GM23338 (cell line): ENCODE data around the gene CMSS1. TPM values are rescaled to one million over a fixed set of nuclear protein-coding genes. Genes with fewer than 3 reads are reported as not detected.

ENCODE experiments used
- ATAC-seq: fragments of 200-7000 bp; cut with Tn5 transposase; 3 replicates; pipeline ENCODE4 v1.9.1; 2020
- DNase-seq: peaks from one replicate; pipeline ENCODE4 v3.0.0-alpha.2; 2015; ENCODE audit warnings: low spot score
- H2AFZ ChIP-seq: fragments of 200-600 bp; sonication (generic); 2 replicates; pipeline ENCODE4 v1.8.0; 2016; ENCODE audit warnings: antibody characterized with exemption, mild to moderate bottlenecking, moderate library complexity
- H3F3A ChIP-seq: fragments of 200-600 bp; sonication (generic); replicated peaks from 2 replicates; pipeline ENCODE4 v1.8.0; 2017; ENCODE audit warnings: antibody characterized with exemption, mixed run types, low read depth
- H3K27ac ChIP-seq: fragments of 200-600 bp; sonication (generic); 2 replicates; pipeline ENCODE4 v1.6.1; 2016; ENCODE audit warnings: low read depth
- H3K27me3 ChIP-seq: fragments of 200-600 bp; sonication (generic); 2 replicates; pipeline ENCODE4 v1.8.0; 2016; ENCODE audit warnings: mild to moderate bottlenecking, mixed run types, moderate library complexity; ENCODE audit not compliant: insufficient read depth
- H3K36me3 ChIP-seq: fragments of 200-600 bp; sonication (generic); 2 replicates; pipeline ENCODE4 v1.8.0; 2016; ENCODE audit warnings: mild to moderate bottlenecking; ENCODE audit not compliant: insufficient read depth
- H3K4me1 ChIP-seq: fragments of 200-600 bp; sonication (generic); 2 replicates; pipeline ENCODE4 v1.8.0; 2016; ENCODE audit warnings: mild to moderate bottlenecking, moderate library complexity; ENCODE audit not compliant: insufficient read depth
- H3K4me2 ChIP-seq: fragments of 200-600 bp; sonication (generic); 2 replicates; pipeline ENCODE4 v1.7.1; 2017; ENCODE audit warnings: mixed run types
- H3K4me3 ChIP-seq: fragments of 200-600 bp; sonication (generic); 2 replicates; pipeline ENCODE4 v1.6.1; 2016; ENCODE audit warnings: mixed run types
- H3K79me2 ChIP-seq: fragments of 200-600 bp; sonication (generic); replicated peaks from 2 replicates; pipeline ENCODE4 v1.8.0; 2017; ENCODE audit warnings: mild to moderate bottlenecking; ENCODE audit not compliant: insufficient read depth
- H3K9me2 ChIP-seq: fragments of 200-600 bp; sonication (generic); 2 replicates; pipeline ENCODE4 v1.8.0; 2017; ENCODE audit not compliant: insufficient read depth
- H4K20me1 ChIP-seq: fragments of 200-600 bp; sonication (generic); replicated peaks from 2 replicates; pipeline ENCODE4 v1.8.0; 2017; ENCODE audit warnings: mild to moderate bottlenecking; ENCODE audit not compliant: insufficient read depth
- H3K27ac Mint-ChIP-seq: 2 replicates; pipeline ENCODE4 v1.8.0; 2020; ENCODE audit warnings: inconsistent platforms, mild to moderate bottlenecking, moderate library complexity, mixed read lengths
- H3K27me3 Mint-ChIP-seq: 3 replicates; pipeline ENCODE4 v1.8.0; 2022; ENCODE audit warnings: low read depth, mild to moderate bottlenecking, moderate library complexity, mixed read lengths, inconsistent platforms; ENCODE audit not compliant: insufficient read depth, poor library complexity
- H3K36me3 Mint-ChIP-seq: 3 replicates; pipeline ENCODE4 v1.8.0; 2021; ENCODE audit warnings: low read depth, mild to moderate bottlenecking, inconsistent platforms, moderate library complexity, mixed read lengths
- H3K4me1 Mint-ChIP-seq: 3 replicates; pipeline ENCODE4 v1.8.0; 2020; ENCODE audit warnings: mild to moderate bottlenecking, inconsistent platforms, mixed read lengths
- H3K4me3 Mint-ChIP-seq: 3 replicates; pipeline ENCODE4 v1.8.0; 2021; ENCODE audit warnings: moderate library complexity, mild to moderate bottlenecking, inconsistent platforms, mixed read lengths
- H3K9me3 Mint-ChIP-seq: 3 replicates; pipeline ENCODE4 v1.8.0; 2020; ENCODE audit warnings: moderate library complexity, mild to moderate bottlenecking, inconsistent platforms, mixed read lengths
- JUNB ChIP-seq: IDR thresholded peaks from one replicate; pipeline ENCODE4 v1.6.1; 2016; ENCODE audit warnings: antibody characterized with exemption; ENCODE audit not compliant: unreplicated experiment
- NANOG ChIP-seq: IDR thresholded peaks from 2 replicates; pipeline ENCODE4 v1.6.1; 2016; ENCODE audit warnings: antibody characterized with exemption, borderline replicate concordance
- POLR2AphosphoS5 ChIP-seq: IDR thresholded peaks from 2 replicates; pipeline ENCODE4 v1.6.1; 2016; ENCODE audit warnings: antibody characterized with exemption, low read depth
- REST ChIP-seq: IDR thresholded peaks from one replicate; pipeline ENCODE4 v1.6.1; 2018; ENCODE audit warnings: antibody characterized with exemption; ENCODE audit not compliant: unreplicated experiment
- STAT1 ChIP-seq: IDR thresholded peaks from one replicate; pipeline ENCODE4 v1.6.1; 2016; ENCODE audit warnings: antibody characterized with exemption; ENCODE audit not compliant: unreplicated experiment
- ZNF114 ChIP-seq: fragments of 250-450 bp; sonication (Bioruptor Pico); IDR thresholded peaks from 2 replicates; pipeline ENCODE4 v1.5.0; 2020; ENCODE audit warnings: mild to moderate bottlenecking, moderate library complexity
- ZNF331 ChIP-seq: fragments of 250-450 bp; sonication (Bioruptor Pico); IDR thresholded peaks from 2 replicates; pipeline ENCODE4 v1.5.0; 2020; ENCODE audit warnings: low read depth, mild to moderate bottlenecking, moderate library complexity
- ZNF462 ChIP-seq: fragments of 250-450 bp; sonication (Bioruptor Pico); IDR thresholded peaks from 2 replicates; pipeline ENCODE4 v1.5.0; 2020; ENCODE audit warnings: mild to moderate bottlenecking, moderate library complexity
- polyA plus RNA-seq: library from polyadenylated mRNA; unstranded; fragments of >200 nt; fragmentation: Nextera tagmentation; extraction: Ambion mirVana; gene quantifications from 2 replicates; pipeline ENCODE4 v1.2.1, GENCODE V29; 2016
- total RNA-seq: library from RNA; depleted of rRNA; stranded (reverse); fragments of >200 nt; shearing (Covaris generic); gene quantifications from 2 replicates; pipeline ENCODE4 v1.2.3, GENCODE V29; 2014
- TF ChIP-seq, protein P1 (sequence below): IDR thresholded peaks from 2 replicates; pipeline ENCODE4 v1.6.1; 2016; ENCODE audit warnings: antibody characterized with exemption

The CMSS1 gene
- total and polyA plus RNA-seq, 2 experiments from 2014 or later = 39.4 to 187 TPM

GRCh38 chr3:99945328-99945995 is 127.8 kb downstream of the CMSS1 start:
- no peak overlapping the region; the same call in 1 of the 2 replicates for H3K27ac ChIP-seq
- H3K4me1 ChIP-seq = peaks cover 32% of the 10 kb centered on the region
- no peak overlapping the region for H3K4me2 ChIP-seq
- Mint-ChIP-seq H3K36me3 (no peaks in the 10 kb centered on the region), H3K4me1 (peaks cover 31% of the 10 kb centered on the region), H3K9me3 (no peaks in the 10 kb centered on the region), H3K27ac (peak overlapping the region; percentile 67), H3K4me3 (no peak overlapping the region), H3K27me3 (peaks cover 2% of the 10 kb centered on the region)
- no peak overlapping the region for H2AFZ ChIP-seq
- no peaks in the 10 kb centered on the region for H3F3A ChIP-seq
- DNase-seq = no peak
- H3K27me3 ChIP-seq = no peaks in the 10 kb centered on the region
- no peaks in the 10 kb centered on the region for H3K9me2 ChIP-seq
- no peak overlapping the region for H3K4me3 ChIP-seq
- H3K79me2 ChIP-seq = no peaks in the 10 kb centered on the region; the same call in 1 of the 2 replicates
- peak; percentile 71 for ATAC-seq
- no peaks in the 10 kb centered on the region for H4K20me1 ChIP-seq
- H3K36me3 ChIP-seq = no peaks in the 10 kb centered on the region
- TF ChIP-seq JUNB = no peak
- TF ChIP-seq STAT1 = no peak

DNA sequence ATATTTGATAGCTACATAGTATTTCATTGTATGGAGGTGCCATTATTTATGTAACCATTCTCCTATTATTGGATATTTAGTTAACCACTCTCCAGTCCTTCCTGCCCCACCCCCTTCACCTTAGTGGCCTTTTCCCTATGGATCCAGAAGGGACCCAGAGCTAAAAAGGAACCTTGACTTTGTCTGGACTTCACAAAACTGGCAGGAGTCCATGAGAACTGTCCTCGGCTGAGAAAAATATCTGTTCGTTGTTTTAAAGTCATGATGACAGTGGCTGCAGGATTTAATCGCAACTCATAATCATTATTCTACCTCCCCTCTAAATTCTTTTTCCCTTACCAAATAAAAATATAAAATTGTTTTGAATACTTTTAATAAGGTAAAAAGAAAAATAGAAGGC is 129.7 kb downstream of the CMSS1 start:
- no peak for ATAC-seq
- no peak for TF ChIP-seq ZNF331
- TF ChIP-seq REST = no peak
- no peak for TF ChIP-seq ZNF114
- TF ChIP-seq NANOG = no peak
- no peak for TF ChIP-seq JUNB
- TF ChIP-seq, protein P1, sequence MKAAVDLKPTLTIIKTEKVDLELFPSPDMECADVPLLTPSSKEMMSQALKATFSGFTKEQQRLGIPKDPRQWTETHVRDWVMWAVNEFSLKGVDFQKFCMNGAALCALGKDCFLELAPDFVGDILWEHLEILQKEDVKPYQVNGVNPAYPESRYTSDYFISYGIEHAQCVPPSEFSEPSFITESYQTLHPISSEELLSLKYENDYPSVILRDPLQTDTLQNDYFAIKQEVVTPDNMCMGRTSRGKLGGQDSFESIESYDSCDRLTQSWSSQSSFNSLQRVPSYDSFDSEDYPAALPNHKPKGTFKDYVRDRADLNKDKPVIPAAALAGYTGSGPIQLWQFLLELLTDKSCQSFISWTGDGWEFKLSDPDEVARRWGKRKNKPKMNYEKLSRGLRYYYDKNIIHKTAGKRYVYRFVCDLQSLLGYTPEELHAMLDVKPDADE = no peak
- TF ChIP-seq STAT1 = no peak
- TF ChIP-seq ZNF462 = no peak
- TF ChIP-seq POLR2AphosphoS5 = no peak

More for the DNA sequence above, 129.7 kb downstream of the CMSS1 start:
- no peaks in the 10 kb centered on the region for H3K9me2 ChIP-seq
- H3K4me3 ChIP-seq = no peak overlapping the region
- H3K4me2 ChIP-seq = no peak overlapping the region
- Mint-ChIP-seq H3K4me3 (no peak overlapping the region), H3K4me1 (peaks cover 36% of the 10 kb centered on the region), H3K36me3 (no peaks in the 10 kb centered on the region), H3K27ac (no peak overlapping the region), H3K27me3 (peaks cover 2% of the 10 kb centered on the region), H3K9me3 (no peaks in the 10 kb centered on the region)
- H3K27me3 ChIP-seq = no peaks in the 10 kb centered on the region
- no peaks in the 10 kb centered on the region for H3K36me3 ChIP-seq
- no peaks in the 10 kb centered on the region for H4K20me1 ChIP-seq
- H2AFZ ChIP-seq = no peak overlapping the region
- DNase-seq = no peak
- no peak overlapping the region for H3K27ac ChIP-seq
- H3K4me1 ChIP-seq = peaks cover 39% of the 10 kb centered on the region
- H3F3A ChIP-seq = no peaks in the 10 kb centered on the region
- no peaks in the 10 kb centered on the region for H3K79me2 ChIP-seq
